ENCODE results near the gene GAS5. TPM values are rescaled to one million over a fixed set of nuclear protein-coding genes. Genes with fewer than 3 reads are reported as not detected.

The GAS5 gene
- total and polyA plus RNA-seq, 2 experiments from 2014 or later = 979 to 992 TPM

- DNase-seq (ENCODE audit: low spot score) = no peak
- H3K36me3 ChIP-seq (ENCODE audit: insufficient read depth) = no peaks in the 10 kb centered on the region
- H3K4me2 ChIP-seq = no peak within 1 kb of the TSS
- H3K27me3 Mint-ChIP-seq (ENCODE audit: insufficient read depth, low read depth, poor library complexity) = peaks cover 1% of the 10 kb centered on the region
- no peak within 1 kb of the TSS for H3K27ac Mint-ChIP-seq
- H3K36me3 Mint-ChIP-seq (ENCODE audit: low read depth) = no peaks in the 10 kb centered on the region
- H3K79me2 ChIP-seq (replicated peaks; ENCODE audit: insufficient read depth) = no peaks in the 10 kb centered on the region
- no peak within 1 kb of the TSS for H3K4me3 Mint-ChIP-seq
- H3K27ac ChIP-seq (ENCODE audit: low read depth) = no peak within 1 kb of the TSS
- H3K9me2 ChIP-seq (ENCODE audit: insufficient read depth) = peaks cover 8% of the 10 kb centered on the region; the same call in 1 of the 2 replicates
- ATAC-seq = no peak
- no peaks in the 10 kb centered on the region for H4K20me1 ChIP-seq (replicated peaks; ENCODE audit: insufficient read depth)
- TF ChIP-seq ZNF331 (CRISPR knock-in tag; IDR thresholded peaks at IDR 0.05; ENCODE audit: low read depth) (no peak), ETS1 (IDR thresholded peaks at IDR 0.05) (no peak), EZH2 (IDR thresholded peaks at IDR 0.05; ENCODE audit: low read depth, unreplicated experiment) (no peak), ZNF114 (CRISPR knock-in tag; IDR thresholded peaks at IDR 0.05) (no peak), EZH2phosphoT487 (IDR thresholded peaks at IDR 0.05; ENCODE audit: unreplicated experiment) (no peak), STAT1 (IDR thresholded peaks at IDR 0.05; ENCODE audit: unreplicated experiment) (no peak), ZNF462 (CRISPR knock-in tag; IDR thresholded peaks at IDR 0.05) (no peak), JUNB (IDR thresholded peaks at IDR 0.05; ENCODE audit: unreplicated experiment) (no peak), CREB1 (CRISPR knock-in tag; IDR thresholded peaks at IDR 0.05; ENCODE audit: low read depth) (no peak), POLR2AphosphoS5 (IDR thresholded peaks at IDR 0.05; ENCODE audit: low read depth) (no peak), NANOG (IDR thresholded peaks at IDR 0.05; ENCODE audit: borderline replicate concordance) (no peak)
- TF ChIP-seq, protein P1, sequence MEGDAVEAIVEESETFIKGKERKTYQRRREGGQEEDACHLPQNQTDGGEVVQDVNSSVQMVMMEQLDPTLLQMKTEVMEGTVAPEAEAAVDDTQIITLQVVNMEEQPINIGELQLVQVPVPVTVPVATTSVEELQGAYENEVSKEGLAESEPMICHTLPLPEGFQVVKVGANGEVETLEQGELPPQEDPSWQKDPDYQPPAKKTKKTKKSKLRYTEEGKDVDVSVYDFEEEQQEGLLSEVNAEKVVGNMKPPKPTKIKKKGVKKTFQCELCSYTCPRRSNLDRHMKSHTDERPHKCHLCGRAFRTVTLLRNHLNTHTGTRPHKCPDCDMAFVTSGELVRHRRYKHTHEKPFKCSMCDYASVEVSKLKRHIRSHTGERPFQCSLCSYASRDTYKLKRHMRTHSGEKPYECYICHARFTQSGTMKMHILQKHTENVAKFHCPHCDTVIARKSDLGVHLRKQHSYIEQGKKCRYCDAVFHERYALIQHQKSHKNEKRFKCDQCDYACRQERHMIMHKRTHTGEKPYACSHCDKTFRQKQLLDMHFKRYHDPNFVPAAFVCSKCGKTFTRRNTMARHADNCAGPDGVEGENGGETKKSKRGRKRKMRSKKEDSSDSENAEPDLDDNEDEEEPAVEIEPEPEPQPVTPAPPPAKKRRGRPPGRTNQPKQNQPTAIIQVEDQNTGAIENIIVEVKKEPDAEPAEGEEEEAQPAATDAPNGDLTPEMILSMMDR (conservative IDR thresholded peaks at IDR 0.05; ENCODE audit: low read depth in 2 of 2) = no peak
- TF ChIP-seq, protein P2, sequence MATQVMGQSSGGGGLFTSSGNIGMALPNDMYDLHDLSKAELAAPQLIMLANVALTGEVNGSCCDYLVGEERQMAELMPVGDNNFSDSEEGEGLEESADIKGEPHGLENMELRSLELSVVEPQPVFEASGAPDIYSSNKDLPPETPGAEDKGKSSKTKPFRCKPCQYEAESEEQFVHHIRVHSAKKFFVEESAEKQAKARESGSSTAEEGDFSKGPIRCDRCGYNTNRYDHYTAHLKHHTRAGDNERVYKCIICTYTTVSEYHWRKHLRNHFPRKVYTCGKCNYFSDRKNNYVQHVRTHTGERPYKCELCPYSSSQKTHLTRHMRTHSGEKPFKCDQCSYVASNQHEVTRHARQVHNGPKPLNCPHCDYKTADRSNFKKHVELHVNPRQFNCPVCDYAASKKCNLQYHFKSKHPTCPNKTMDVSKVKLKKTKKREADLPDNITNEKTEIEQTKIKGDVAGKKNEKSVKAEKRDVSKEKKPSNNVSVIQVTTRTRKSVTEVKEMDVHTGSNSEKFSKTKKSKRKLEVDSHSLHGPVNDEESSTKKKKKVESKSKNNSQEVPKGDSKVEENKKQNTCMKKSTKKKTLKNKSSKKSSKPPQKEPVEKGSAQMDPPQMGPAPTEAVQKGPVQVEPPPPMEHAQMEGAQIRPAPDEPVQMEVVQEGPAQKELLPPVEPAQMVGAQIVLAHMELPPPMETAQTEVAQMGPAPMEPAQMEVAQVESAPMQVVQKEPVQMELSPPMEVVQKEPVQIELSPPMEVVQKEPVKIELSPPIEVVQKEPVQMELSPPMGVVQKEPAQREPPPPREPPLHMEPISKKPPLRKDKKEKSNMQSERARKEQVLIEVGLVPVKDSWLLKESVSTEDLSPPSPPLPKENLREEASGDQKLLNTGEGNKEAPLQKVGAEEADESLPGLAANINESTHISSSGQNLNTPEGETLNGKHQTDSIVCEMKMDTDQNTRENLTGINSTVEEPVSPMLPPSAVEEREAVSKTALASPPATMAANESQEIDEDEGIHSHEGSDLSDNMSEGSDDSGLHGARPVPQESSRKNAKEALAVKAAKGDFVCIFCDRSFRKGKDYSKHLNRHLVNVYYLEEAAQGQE (IDR thresholded peaks at IDR 0.05; ENCODE audit: unreplicated experiment) = no peak
- no peaks in the 10 kb centered on the region for H3K4me1 ChIP-seq (ENCODE audit: insufficient read depth)
- no peaks in the 10 kb centered on the region for H3K9me3 Mint-ChIP-seq
- H2AFZ ChIP-seq = no peak within 1 kb of the TSS; the same call in 1 of the 2 replicates
- no peaks in the 10 kb centered on the region; the same call in 2 of the 3 replicates for H3K4me1 Mint-ChIP-seq
- H3F3A ChIP-seq (replicated peaks; ENCODE audit: low read depth) = no peaks in the 10 kb centered on the region
- no peak within 1 kb of the TSS for H3K4me3 ChIP-seq
- H3K27me3 ChIP-seq (ENCODE audit: insufficient read depth) = no peaks in the 10 kb centered on the region
These were observed 49.4 kb upstream of the GAS5 start, which contains the start of gene SERPINC1 for GRCh38 chr1:173917149-173917548. Gene SERPINC1, minus strand, starts transcription at chr1:173917327. Its CDS starts 68 bp downstream, at chr1:173917259.
